Panc1 (cell line): Measurements from ENCODE around the gene CALM3. TPM values are rescaled to one million over a fixed set of nuclear protein-coding genes. Genes with fewer than 3 reads are reported as not detected.
A peak's percentile ranks its signal among the peaks of the same experiment; 100 is the strongest.

Experiments
- ATAC-seq: fragments of 200-7000 bp; cut with Tn5 transposase; 2 replicates; pipeline ENCODE4 v1.9.1; 2020; ENCODE audit warnings: mild to moderate bottlenecking, moderate library complexity
- BruUV-seq: library from RNA; stranded (reverse); fragments of 400-500 nt; replicated peaks from 2 replicates; lab custom pipeline; 2021; lab: Mats Ljungman, UMichigan
- CTCF ChIA-PET: fragments of 300-600 bp; sonication (Branson Sonifier 250); formaldehyde crosslinking; loops from one replicate; lab custom pipeline; 2022; ENCODE audit warnings: antibody characterized with exemption; lab: Charles Lee
- POLR2A ChIA-PET: fragments of 300-600 bp; sonication (Branson Sonifier 250); formaldehyde crosslinking; loops from one replicate; lab custom pipeline; 2022; ENCODE audit warnings: antibody characterized with exemption; lab: Charles Lee
- DNase-seq: peaks from one replicate; pipeline ENCODE4 v3.0.0-alpha.2; 2010; ENCODE audit warnings: low read depth, low spot score
- H3K27ac ChIP-seq: 2 replicates; pipeline ENCODE4 v1.5.1; 2011; ENCODE audit warnings: mild to moderate bottlenecking, low read length, inconsistent platforms
- H3K27me3 ChIP-seq: fragments of 200-500 bp; sonication (Bioruptor generic); 2 replicates; pipeline ENCODE4 v1.6.0; 2014; ENCODE audit warnings: low read length, inconsistent platforms; ENCODE audit not compliant: control insufficient read depth, insufficient read depth
- H3K36me3 ChIP-seq: fragments of 200-500 bp; sonication (Bioruptor generic); 2 replicates; pipeline ENCODE4 v1.5.1; 2014; ENCODE audit warnings: inconsistent platforms, mild to moderate bottlenecking, low read length, moderate library complexity; ENCODE audit not compliant: control insufficient read depth, insufficient read depth
- H3K4me1 ChIP-seq: 2 replicates; pipeline ENCODE4 v1.5.1; 2011; ENCODE audit warnings: inconsistent platforms, mild to moderate bottlenecking, low read length, moderate library complexity; ENCODE audit not compliant: control insufficient read depth, insufficient read depth
- H3K4me3 ChIP-seq, 2 experiments: 2 replicates each; pipeline ENCODE4 v1.5.1; 2011 to 2012; ENCODE audit warnings: low read depth in 2 of 2, low read length in 2 of 2, mild to moderate bottlenecking in 2 of 2, inconsistent platforms in 1 of 2, moderate library complexity in 1 of 2
- H3K9me3 ChIP-seq: fragments of 200-500 bp; sonication (Bioruptor generic); 2 replicates; pipeline ENCODE4 v1.5.1; 2014; ENCODE audit warnings: low read depth, mild to moderate bottlenecking, inconsistent platforms, low read length, moderate library complexity; ENCODE audit not compliant: control insufficient read depth, insufficient read depth
- POLR2AphosphoS5 ChIP-seq: IDR thresholded peaks from 2 replicates; pipeline ENCODE4 v1.6.1; 2012; ENCODE audit warnings: mild to moderate bottlenecking, low read depth, low read length, moderate library complexity
- SIN3A ChIP-seq: IDR thresholded peaks from 2 replicates; pipeline ENCODE4 v1.6.1; 2012; ENCODE audit warnings: low read depth, mild to moderate bottlenecking, low read length, moderate library complexity, borderline replicate concordance; ENCODE audit not compliant: insufficient read depth
- TCF7L2 ChIP-seq: IDR thresholded peaks from 2 replicates; pipeline ENCODE4 v1.6.1; 2011; ENCODE audit warnings: mild to moderate bottlenecking, low read depth, low read length, inconsistent platforms
- in situ Hi-C: cut with HindIII; loops from 2 replicates; pipeline ENCODE4 v1.10.0; 2016; ENCODE audit warnings: low sequenced_read_pairs, low pct_unique_long_range_greater_than_20kb
- intact Hi-C: fragments of 100-400 bp; cut with micrococcal nuclease; formaldehyde crosslinking; loops from one replicate; pipeline ENCODE4 v1.10.0; 2022; ENCODE audit not compliant: unreplicated experiment
- total RNA-seq: library from RNA; stranded (reverse); gene quantifications from one replicate; pipeline ENCODE4 v1.2.1, GENCODE V29; 2021; ENCODE audit not compliant: unreplicated experiment
- TF ChIP-seq, protein P1 (sequence below): fragments of 450-650 bp; IDR thresholded peaks from 2 replicates; pipeline ENCODE4 v1.5.1; 2017; ENCODE audit warnings: mild to moderate bottlenecking
- TF ChIP-seq, protein P2 (sequence below), 2 experiments: IDR thresholded peaks; 2 replicates each; pipeline ENCODE4 v1.6.1; 2011 to 2012; ENCODE audit warnings: low read depth in 2 of 2, control low read depth in 1 of 2, low read length in 1 of 2, mild to moderate bottlenecking in 1 of 2, moderate library complexity in 1 of 2; ENCODE audit not compliant: insufficient read depth in 1 of 2

CALM3 gene
- total RNA-seq, 1 experiment from 2014 or later, result 212 TPM

DNA sequence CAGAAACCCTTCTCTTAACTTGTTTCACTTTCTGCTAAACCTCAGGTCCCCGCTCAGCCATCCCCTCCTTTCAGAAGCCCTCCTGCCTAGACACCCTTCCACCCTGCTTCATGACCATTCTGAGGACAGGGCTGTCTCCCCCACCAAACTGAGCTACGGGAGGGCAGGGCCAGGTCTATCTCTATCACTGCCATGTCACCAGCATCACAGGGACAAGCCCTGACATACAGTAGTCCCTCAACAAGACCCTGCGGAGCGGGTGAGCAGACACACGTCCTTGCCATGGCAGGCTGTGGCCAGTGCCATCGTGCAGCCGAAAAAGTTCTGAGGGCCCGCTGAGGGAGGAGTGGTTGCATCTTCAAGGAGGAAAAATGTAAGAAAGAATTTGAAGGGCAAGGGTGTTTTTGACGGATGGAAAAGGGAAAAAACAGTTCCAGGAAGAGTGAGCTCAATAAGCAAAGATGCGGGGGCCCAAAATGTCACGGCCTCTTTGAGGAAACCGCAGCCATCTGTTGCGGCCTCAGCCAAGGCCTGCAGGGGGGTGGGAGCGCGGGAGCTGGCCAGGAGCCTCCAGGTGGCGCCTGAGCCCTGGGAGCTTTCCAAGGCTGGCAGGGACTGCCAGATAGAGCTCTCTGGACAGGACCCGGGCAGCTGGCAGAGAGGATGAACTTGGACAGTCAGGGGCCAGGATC lies 15.6 kb downstream of the CALM3 start:
- no peak for TF ChIP-seq TCF7L2
- TF ChIP-seq, protein P1, sequence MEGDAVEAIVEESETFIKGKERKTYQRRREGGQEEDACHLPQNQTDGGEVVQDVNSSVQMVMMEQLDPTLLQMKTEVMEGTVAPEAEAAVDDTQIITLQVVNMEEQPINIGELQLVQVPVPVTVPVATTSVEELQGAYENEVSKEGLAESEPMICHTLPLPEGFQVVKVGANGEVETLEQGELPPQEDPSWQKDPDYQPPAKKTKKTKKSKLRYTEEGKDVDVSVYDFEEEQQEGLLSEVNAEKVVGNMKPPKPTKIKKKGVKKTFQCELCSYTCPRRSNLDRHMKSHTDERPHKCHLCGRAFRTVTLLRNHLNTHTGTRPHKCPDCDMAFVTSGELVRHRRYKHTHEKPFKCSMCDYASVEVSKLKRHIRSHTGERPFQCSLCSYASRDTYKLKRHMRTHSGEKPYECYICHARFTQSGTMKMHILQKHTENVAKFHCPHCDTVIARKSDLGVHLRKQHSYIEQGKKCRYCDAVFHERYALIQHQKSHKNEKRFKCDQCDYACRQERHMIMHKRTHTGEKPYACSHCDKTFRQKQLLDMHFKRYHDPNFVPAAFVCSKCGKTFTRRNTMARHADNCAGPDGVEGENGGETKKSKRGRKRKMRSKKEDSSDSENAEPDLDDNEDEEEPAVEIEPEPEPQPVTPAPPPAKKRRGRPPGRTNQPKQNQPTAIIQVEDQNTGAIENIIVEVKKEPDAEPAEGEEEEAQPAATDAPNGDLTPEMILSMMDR, result peak; percentile 78
- no peak for TF ChIP-seq POLR2AphosphoS5
- no peak for TF ChIP-seq SIN3A
- TF ChIP-seq, protein P2, sequence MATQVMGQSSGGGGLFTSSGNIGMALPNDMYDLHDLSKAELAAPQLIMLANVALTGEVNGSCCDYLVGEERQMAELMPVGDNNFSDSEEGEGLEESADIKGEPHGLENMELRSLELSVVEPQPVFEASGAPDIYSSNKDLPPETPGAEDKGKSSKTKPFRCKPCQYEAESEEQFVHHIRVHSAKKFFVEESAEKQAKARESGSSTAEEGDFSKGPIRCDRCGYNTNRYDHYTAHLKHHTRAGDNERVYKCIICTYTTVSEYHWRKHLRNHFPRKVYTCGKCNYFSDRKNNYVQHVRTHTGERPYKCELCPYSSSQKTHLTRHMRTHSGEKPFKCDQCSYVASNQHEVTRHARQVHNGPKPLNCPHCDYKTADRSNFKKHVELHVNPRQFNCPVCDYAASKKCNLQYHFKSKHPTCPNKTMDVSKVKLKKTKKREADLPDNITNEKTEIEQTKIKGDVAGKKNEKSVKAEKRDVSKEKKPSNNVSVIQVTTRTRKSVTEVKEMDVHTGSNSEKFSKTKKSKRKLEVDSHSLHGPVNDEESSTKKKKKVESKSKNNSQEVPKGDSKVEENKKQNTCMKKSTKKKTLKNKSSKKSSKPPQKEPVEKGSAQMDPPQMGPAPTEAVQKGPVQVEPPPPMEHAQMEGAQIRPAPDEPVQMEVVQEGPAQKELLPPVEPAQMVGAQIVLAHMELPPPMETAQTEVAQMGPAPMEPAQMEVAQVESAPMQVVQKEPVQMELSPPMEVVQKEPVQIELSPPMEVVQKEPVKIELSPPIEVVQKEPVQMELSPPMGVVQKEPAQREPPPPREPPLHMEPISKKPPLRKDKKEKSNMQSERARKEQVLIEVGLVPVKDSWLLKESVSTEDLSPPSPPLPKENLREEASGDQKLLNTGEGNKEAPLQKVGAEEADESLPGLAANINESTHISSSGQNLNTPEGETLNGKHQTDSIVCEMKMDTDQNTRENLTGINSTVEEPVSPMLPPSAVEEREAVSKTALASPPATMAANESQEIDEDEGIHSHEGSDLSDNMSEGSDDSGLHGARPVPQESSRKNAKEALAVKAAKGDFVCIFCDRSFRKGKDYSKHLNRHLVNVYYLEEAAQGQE (IDR thresholded peaks at IDR 0.05; ENCODE audit: insufficient read depth in 1 of 2, low read depth in 2 of 2, low read length in 1 of 2), result no peak
- in situ Hi-C loops, result no loop called here

DNA sequence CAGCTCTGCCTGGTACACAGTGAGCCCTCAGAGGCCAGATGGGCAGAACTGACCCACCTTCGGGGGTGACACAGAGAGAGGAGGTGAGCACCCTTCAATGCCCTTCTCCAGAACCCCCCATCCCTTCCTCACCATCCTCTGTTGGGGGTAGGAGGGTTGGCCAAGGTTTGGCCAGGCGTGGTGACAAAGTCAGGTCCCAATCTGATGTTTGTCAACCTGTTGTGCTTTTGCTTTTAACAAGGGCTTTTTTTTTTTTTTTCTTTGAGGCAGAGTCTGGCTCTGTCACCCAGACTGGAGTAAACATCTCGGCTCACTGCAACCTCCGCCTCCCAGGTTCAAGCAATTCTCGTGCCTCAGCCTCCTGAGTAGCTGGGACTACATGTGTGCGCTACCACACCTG lies 16.5 kb downstream of the CALM3 start:
- no TSS peak for BruUV-seq

More for the DNA sequence above, 15.6 kb downstream of the CALM3 start:
- no peaks in the 10 kb centered on the region for H3K27me3 ChIP-seq
- intact Hi-C loops, result no loop called here
- H3K4me1 ChIP-seq, result no peaks in the 10 kb centered on the region; the same call in 1 of the 2 replicates
- no peaks in the 10 kb centered on the region for H3K9me3 ChIP-seq
- no peak for DNase-seq
- ChIA-PET CTCF (interaction anchor here (0.6 to 1.1 kb wide), 6 partner anchors 15 to 1656 kb away, joined by 4 to 8 read pairs (median 4); no protein-coding TSS in a partner anchor), POLR2A (no interaction called here)
- H3K4me3 ChIP-seq, result no peak overlapping the region
- ATAC-seq, result peak; percentile 85
- BruUV-seq, result no TSS peak
- H3K27ac ChIP-seq, result no peak overlapping the region
- H3K36me3 ChIP-seq, result no peaks in the 10 kb centered on the region

More for the DNA sequence above, 16.5 kb downstream of the CALM3 start:
- TF ChIP-seq, protein P1, result no peak
- Histone ChIP-seq H3K4me3 (no peak overlapping the region), H3K4me1 (no peaks in the 10 kb centered on the region; the same call in 1 of the 2 replicates), H3K9me3 (no peaks in the 10 kb centered on the region), H3K36me3 (no peaks in the 10 kb centered on the region), H3K27me3 (no peaks in the 10 kb centered on the region), H3K27ac (no peak overlapping the region)
- intact Hi-C loops (no loop called here), in situ Hi-C loops (no loop called here)
- DNase-seq, result no peak
- no peak for ATAC-seq
- ChIA-PET CTCF (interaction anchor here (0.6 to 1.1 kb wide), 3 partner anchors 14 to 44 kb away, joined by 4 to 8 read pairs (median 8); no protein-coding TSS in a partner anchor), POLR2A (no interaction called here)
